GM13976 (cell line): ENCODE measurements around the gene EOLA1.
"Not testable (repeated sequence)": the region's sequence is repeated elsewhere in the genome, so short reads cannot be mapped to it uniquely, and the experiment has no call there.

Experiments
- DNase-seq: peaks from one replicate; pipeline ENCODE4 v3.0.0; 2012; ENCODE audit warnings: low spot score
- in situ Hi-C: fragments of 300-500 bp; cut with MboI; formaldehyde crosslinking; loops from one replicate; pipeline ENCODE4 v1.12.0; 2022; ENCODE audit warnings: low sequenced_read_pairs, mixed read lengths, inconsistent platforms; ENCODE audit not compliant: unreplicated experiment
- TF ChIP-seq, protein P1 (sequence below): IDR thresholded peaks from 2 replicates; pipeline ENCODE4 v1.5.1; 2012; ENCODE audit warnings: borderline replicate concordance, mild to moderate bottlenecking; ENCODE audit not compliant: insufficient read depth; ENCODE audit errors: extremely low read depth, missing control alignments, control extremely low read depth

The EOLA1 gene

DNA sequence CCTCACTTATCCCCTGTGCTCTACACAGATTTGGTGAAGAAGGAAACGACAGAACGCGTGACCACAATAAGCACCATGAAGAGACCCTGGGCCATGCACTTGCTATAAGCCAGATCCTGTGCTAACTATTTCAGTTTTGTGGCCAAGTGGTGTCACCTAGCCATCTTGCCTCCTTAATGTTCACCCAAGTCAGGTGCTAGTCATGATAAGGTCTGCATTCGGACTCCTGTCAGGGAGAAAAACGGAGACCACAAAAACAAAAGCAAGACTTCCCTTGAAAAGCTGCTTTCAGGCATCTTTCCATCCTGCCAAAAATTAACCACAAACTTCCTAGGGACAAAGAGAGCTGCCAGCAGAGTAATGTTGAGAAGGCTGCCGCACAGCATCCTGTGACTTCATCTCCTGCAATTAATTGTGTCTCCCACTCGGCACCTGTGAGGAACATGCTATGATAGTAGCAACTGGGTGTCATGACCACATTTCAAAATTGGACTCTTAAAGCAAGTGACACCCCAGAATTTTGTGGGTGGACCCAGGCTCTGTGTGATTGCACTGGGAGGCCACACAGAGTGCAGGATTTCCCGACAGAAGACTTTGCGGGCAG lies 26.9 kb upstream of the EOLA1 start:
- DNase-seq = no peak
- in situ Hi-C loops = loop anchor here (25.0 kb wide), 1 partner anchor 123 kb away; the partner anchor contains the start of gene TMEM185A
- TF ChIP-seq, protein P1, sequence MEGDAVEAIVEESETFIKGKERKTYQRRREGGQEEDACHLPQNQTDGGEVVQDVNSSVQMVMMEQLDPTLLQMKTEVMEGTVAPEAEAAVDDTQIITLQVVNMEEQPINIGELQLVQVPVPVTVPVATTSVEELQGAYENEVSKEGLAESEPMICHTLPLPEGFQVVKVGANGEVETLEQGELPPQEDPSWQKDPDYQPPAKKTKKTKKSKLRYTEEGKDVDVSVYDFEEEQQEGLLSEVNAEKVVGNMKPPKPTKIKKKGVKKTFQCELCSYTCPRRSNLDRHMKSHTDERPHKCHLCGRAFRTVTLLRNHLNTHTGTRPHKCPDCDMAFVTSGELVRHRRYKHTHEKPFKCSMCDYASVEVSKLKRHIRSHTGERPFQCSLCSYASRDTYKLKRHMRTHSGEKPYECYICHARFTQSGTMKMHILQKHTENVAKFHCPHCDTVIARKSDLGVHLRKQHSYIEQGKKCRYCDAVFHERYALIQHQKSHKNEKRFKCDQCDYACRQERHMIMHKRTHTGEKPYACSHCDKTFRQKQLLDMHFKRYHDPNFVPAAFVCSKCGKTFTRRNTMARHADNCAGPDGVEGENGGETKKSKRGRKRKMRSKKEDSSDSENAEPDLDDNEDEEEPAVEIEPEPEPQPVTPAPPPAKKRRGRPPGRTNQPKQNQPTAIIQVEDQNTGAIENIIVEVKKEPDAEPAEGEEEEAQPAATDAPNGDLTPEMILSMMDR = no peak

DNA sequence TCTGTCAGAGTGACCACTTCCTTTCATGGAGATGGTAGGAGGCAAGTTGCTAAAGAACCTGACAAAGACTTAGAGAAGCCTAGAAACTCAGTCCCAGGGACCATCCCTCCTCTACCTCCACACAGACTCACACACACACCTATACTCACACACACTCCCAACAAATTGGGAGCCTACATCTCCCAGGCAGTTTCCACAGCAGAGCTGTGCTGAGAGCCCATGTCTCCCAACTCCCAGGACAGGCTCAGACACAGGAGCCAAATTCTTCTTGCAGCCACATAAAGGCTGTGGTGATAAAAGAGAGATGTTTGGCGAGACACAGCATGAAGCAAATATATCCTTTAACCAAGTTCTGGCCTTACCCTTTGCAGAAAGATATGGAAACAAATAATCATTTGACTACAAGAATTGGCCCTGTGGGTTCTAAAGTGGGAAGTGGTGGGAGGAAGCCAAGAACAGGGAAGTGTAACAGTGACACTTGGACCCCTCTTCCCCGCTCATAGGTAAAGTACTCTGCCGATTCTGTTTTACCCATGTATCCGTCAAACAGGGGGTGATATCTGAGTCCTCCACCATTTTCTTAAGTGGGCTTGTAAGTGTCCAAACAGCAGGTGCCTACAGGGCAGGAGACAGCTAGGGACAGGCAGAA lies 24.7 kb upstream of the EOLA1 start:
- DNase-seq = no peak
- TF ChIP-seq, protein P1 = no peak
- in situ Hi-C loops = loop anchor here (25.0 kb wide), 1 partner anchor 121 kb away; the partner anchor contains the start of gene TMEM185A

DNA sequence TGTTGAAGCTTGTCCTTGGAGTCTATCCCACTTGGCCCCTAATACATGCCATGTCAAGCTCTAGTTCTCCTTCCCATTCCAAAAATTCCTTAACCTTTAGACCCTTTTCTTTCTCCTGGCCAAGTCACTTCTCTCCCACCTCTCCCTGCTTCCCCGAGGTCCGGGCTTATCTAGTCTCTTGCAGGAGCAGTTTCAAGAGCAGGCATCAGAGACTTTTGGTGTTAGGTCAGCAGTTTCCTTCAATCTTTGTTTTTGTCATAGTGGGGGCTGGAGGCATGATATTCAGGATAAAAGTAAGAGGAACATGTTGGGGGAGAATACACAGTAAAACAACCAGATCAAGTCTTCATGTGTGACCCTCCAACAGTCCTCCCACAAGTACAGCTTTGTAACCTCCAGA lies 24.2 kb upstream of the EOLA1 start:
- in situ Hi-C loops = loop anchor here (25.0 kb wide), 1 partner anchor 121 kb away; the partner anchor contains the start of gene TMEM185A
- no peak for DNase-seq
- TF ChIP-seq, protein P1 = no peak

DNA sequence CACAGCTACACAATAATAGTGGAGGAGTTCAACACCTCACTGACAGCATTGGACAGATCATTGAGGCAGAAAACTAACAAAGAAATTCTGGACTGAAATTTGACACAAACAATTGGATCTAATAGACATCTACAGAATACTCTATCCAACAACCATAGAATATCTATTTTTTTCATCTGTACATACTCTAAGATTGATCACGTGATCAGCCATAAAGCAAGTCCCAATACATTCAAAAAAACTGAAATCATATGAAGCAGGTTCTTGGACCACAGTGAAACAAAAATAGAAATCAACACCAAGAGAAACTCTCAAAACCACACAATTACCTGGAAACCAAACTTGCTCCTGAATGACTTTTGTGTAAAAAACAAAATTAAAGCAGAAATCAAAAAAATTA lies 23.5 kb upstream of the EOLA1 start:
- in situ Hi-C loops = loop anchor here (25.0 kb wide), 1 partner anchor 120 kb away; the partner anchor contains the start of gene TMEM185A
- TF ChIP-seq, protein P1 = no peak
- DNase-seq = no peak

- in situ Hi-C loops = loop anchor here (25.0 kb wide), 1 partner anchor 119 kb away; the partner anchor contains the start of gene TMEM185A
- no peak for DNase-seq
- TF ChIP-seq, protein P1 = no peak
Measured at GRCh38 chrX:149518236-149518635, 22.6 kb upstream of the EOLA1 start.

- not testable (repeated sequence) for DNase-seq
- in situ Hi-C loops = loop anchor here (25.0 kb wide), 1 partner anchor 117 kb away; the partner anchor contains the start of gene TMEM185A
Measured at GRCh38 chrX:149520636-149521277, 20.1 kb upstream of the EOLA1 start.
